Neural progenitor cell (in vitro differentiated cells): Measurements from ENCODE around the gene LINGO1. TPM values are rescaled to one million over a fixed set of nuclear protein-coding genes. Genes with fewer than 3 reads are reported as not detected.

Source experiments
- DNase-seq: peaks from one replicate; pipeline ENCODE4 v3.0.0-alpha.2; 2016; ENCODE audit warnings: low spot score
- H2AFZ ChIP-seq: fragments of 200-600 bp; sonication (generic); replicated peaks from 2 replicates; pipeline ENCODE4 v1.6.1; 2016; ENCODE audit warnings: antibody characterized with exemption
- H3F3A ChIP-seq: fragments of 200-600 bp; sonication (generic); 2 replicates; pipeline ENCODE4 v1.6.1; 2016; ENCODE audit warnings: antibody characterized with exemption, low read depth
- H3K27ac ChIP-seq: fragments of 200-600 bp; sonication (generic); 2 replicates; pipeline ENCODE4 v1.5.1; 2016; ENCODE audit warnings: mild to moderate bottlenecking
- H3K27me3 ChIP-seq: fragments of 200-600 bp; sonication (generic); 2 replicates; pipeline ENCODE4 v1.6.1; 2016; ENCODE audit warnings: mild to moderate bottlenecking, moderate library complexity
- H3K36me3 ChIP-seq: fragments of 200-600 bp; sonication (generic); 2 replicates; pipeline ENCODE4 v1.5.1; 2016
- H3K4me1 ChIP-seq: fragments of 200-600 bp; sonication (generic); 2 replicates; pipeline ENCODE4 v1.6.1; 2016; ENCODE audit warnings: mixed run types
- H3K4me2 ChIP-seq: fragments of 200-600 bp; sonication (generic); 2 replicates; pipeline ENCODE4 v1.6.1; 2016
- H3K4me3 ChIP-seq: fragments of 200-600 bp; sonication (generic); 2 replicates; pipeline ENCODE4 v1.5.1; 2016
- H3K79me2 ChIP-seq: fragments of 200-600 bp; sonication (generic); 2 replicates; pipeline ENCODE4 v1.6.1; 2016; ENCODE audit warnings: low read depth
- H3K9ac ChIP-seq: fragments of 200-600 bp; sonication (generic); 2 replicates; pipeline ENCODE4 v1.6.1; 2016
- H3K9me3 ChIP-seq: fragments of 200-600 bp; sonication (generic); 2 replicates; pipeline ENCODE4 v1.5.1; 2016; ENCODE audit warnings: low read depth
- H4K20me1 ChIP-seq: fragments of 200-600 bp; sonication (generic); 2 replicates; pipeline ENCODE4 v1.6.1; 2016; ENCODE audit warnings: low read depth
- H3K27ac Mint-ChIP-seq: 3 replicates; pipeline ENCODE4 v1.8.0; 2021; ENCODE audit warnings: mixed read lengths
- H3K27me3 Mint-ChIP-seq: 2 replicates; pipeline ENCODE4 v1.8.0; 2022; ENCODE audit warnings: low read depth, mild to moderate bottlenecking, inconsistent platforms, moderate library complexity, mixed read lengths; ENCODE audit not compliant: insufficient read depth
- H3K36me3 Mint-ChIP-seq: 3 replicates; pipeline ENCODE4 v1.8.0; 2021; ENCODE audit warnings: mixed read lengths
- H3K4me1 Mint-ChIP-seq: 3 replicates; pipeline ENCODE4 v1.8.0; 2021; ENCODE audit warnings: mixed read lengths
- H3K4me3 Mint-ChIP-seq: 3 replicates; pipeline ENCODE4 v1.8.0; 2021; ENCODE audit warnings: mild to moderate bottlenecking, moderate library complexity, mixed read lengths
- H3K9me3 Mint-ChIP-seq: 3 replicates; pipeline ENCODE4 v1.8.0; 2020; ENCODE audit warnings: mixed read lengths
- CTCF ChIP-seq: fragments of 200-600 bp; sonication (generic); IDR thresholded peaks from 2 replicates; pipeline ENCODE4 v1.5.1; 2017; ENCODE audit warnings: antibody characterized with exemption, mild to moderate bottlenecking
- EZH2 ChIP-seq: fragments of 200-600 bp; sonication (generic); IDR thresholded peaks from 2 replicates; pipeline ENCODE4 v1.6.1; 2017; ENCODE audit warnings: antibody characterized with exemption, mild to moderate bottlenecking, moderate library complexity
- EZH2phosphoT487 ChIP-seq: fragments of 200-600 bp; sonication (generic); IDR thresholded peaks from 2 replicates; pipeline ENCODE4 v1.6.1; 2017; ENCODE audit warnings: antibody characterized with exemption
- total RNA-seq: library from RNA; depleted of rRNA; stranded (reverse); fragments of >200 nt; gene quantifications from 2 replicates; pipeline ENCODE4 v1.2.3, GENCODE V29; 2015; ENCODE audit warnings: low replicate concordance

Gene LINGO1
- total RNA-seq, 1 donor from 2014 or later, result 7.9 TPM

- Mint-ChIP-seq H3K4me1 (peaks cover 81% of the 10 kb centered on the region), H3K4me3 (no peak overlapping the region), H3K9me3 (no peaks in the 10 kb centered on the region), H3K27me3 (peaks cover 14% of the 10 kb centered on the region), H3K27ac (peak overlapping the region; percentile 63), H3K36me3 (no peaks in the 10 kb centered on the region)
- DNase-seq, result no peak
- peaks cover 6% of the 10 kb centered on the region for H4K20me1 ChIP-seq
- peak overlapping the region; percentile 26 for H3K4me2 ChIP-seq
- no peaks in the 10 kb centered on the region for H3K79me2 ChIP-seq
- peaks cover 30% of the 10 kb centered on the region for H3F3A ChIP-seq
- H3K36me3 ChIP-seq, result no peaks in the 10 kb centered on the region
- no peak overlapping the region for H3K9ac ChIP-seq
- TF ChIP-seq CTCF (no peak), EZH2phosphoT487 (no peak), EZH2 (no peak)
- H3K9me3 ChIP-seq, result no peaks in the 10 kb centered on the region
- H3K4me3 ChIP-seq, result no peak overlapping the region
- no peak overlapping the region for H2AFZ ChIP-seq
- H3K27me3 ChIP-seq, result no peaks in the 10 kb centered on the region
- H3K27ac ChIP-seq, result no peak overlapping the region
- H3K4me1 ChIP-seq, result peaks cover 60% of the 10 kb centered on the region
These were observed 24.8 kb downstream of the LINGO1 start for GRCh38 chr15:77607894-77608261.

GRCh38 chr15:77607111-77607893, 25.4 kb downstream of the LINGO1 start:
- Mint-ChIP-seq H3K36me3 (no peaks in the 10 kb centered on the region), H3K27ac (no peak overlapping the region), H3K4me3 (no peak overlapping the region), H3K4me1 (peaks cover 82% of the 10 kb centered on the region), H3K9me3 (no peaks in the 10 kb centered on the region), H3K27me3 (peaks cover 14% of the 10 kb centered on the region)
- peaks cover 60% of the 10 kb centered on the region for H3K4me1 ChIP-seq
- H3K9me3 ChIP-seq, result no peaks in the 10 kb centered on the region
- H3K4me2 ChIP-seq, result peak overlapping the region; percentile 26
- H3K4me3 ChIP-seq, result no peak overlapping the region
- no peaks in the 10 kb centered on the region for H3K79me2 ChIP-seq
- H2AFZ ChIP-seq, result peak overlapping the region; percentile 54
- no peaks in the 10 kb centered on the region for H3K36me3 ChIP-seq
- no peak overlapping the region for H3K9ac ChIP-seq
- H3K27ac ChIP-seq, result no peak overlapping the region
- no peaks in the 10 kb centered on the region for H3K27me3 ChIP-seq
- peaks cover 26% of the 10 kb centered on the region for H3F3A ChIP-seq
- DNase-seq, result peak; percentile 80
- H4K20me1 ChIP-seq, result peaks cover 4% of the 10 kb centered on the region
- TF ChIP-seq EZH2phosphoT487 (no peak), CTCF (no peak), EZH2 (no peak)

GRCh38 chr15:77606142-77607034, 26.3 kb downstream of the LINGO1 start:
- Mint-ChIP-seq H3K27me3 (peaks cover 10% of the 10 kb centered on the region), H3K9me3 (no peaks in the 10 kb centered on the region), H3K4me1 (peaks cover 78% of the 10 kb centered on the region), H3K27ac (no peak overlapping the region), H3K36me3 (no peaks in the 10 kb centered on the region), H3K4me3 (no peak overlapping the region)
- no peak overlapping the region for H2AFZ ChIP-seq
- no peak for DNase-seq
- no peak overlapping the region for H3K4me2 ChIP-seq
- peaks cover 60% of the 10 kb centered on the region for H3K4me1 ChIP-seq
- no peaks in the 10 kb centered on the region for H3K9me3 ChIP-seq
- no peak overlapping the region for H3K4me3 ChIP-seq
- no peaks in the 10 kb centered on the region for H3K79me2 ChIP-seq
- H3K9ac ChIP-seq, result no peak overlapping the region
- no peak for TF ChIP-seq EZH2
- TF ChIP-seq CTCF, result no peak
- no peak for TF ChIP-seq EZH2phosphoT487
- H4K20me1 ChIP-seq, result peaks cover 3% of the 10 kb centered on the region
- peaks cover 20% of the 10 kb centered on the region for H3F3A ChIP-seq
- no peaks in the 10 kb centered on the region for H3K36me3 ChIP-seq
- H3K27me3 ChIP-seq, result no peaks in the 10 kb centered on the region
- no peak overlapping the region for H3K27ac ChIP-seq
